PFSK-1 (cell line): ENCODE data around the gene DEPDC1B.

ENCODE experiments used
- FOXP2 ChIP-seq: optimal IDR thresholded peaks from 2 replicates; pipeline ENCODE3; 2011; ENCODE audit warnings: borderline replicate concordance, control low read depth, inconsistent platforms; ENCODE audit not compliant: insufficient read depth; ENCODE audit errors: extremely low read length, extremely low read depth
- POLR2AphosphoS5 ChIP-seq: IDR thresholded peaks from 2 replicates; pipeline ENCODE4 v1.6.1; 2012; ENCODE audit warnings: low read depth, mild to moderate bottlenecking, control low read depth, low read length, moderate library complexity
- SIN3A ChIP-seq: IDR thresholded peaks from 2 replicates; pipeline ENCODE4 v1.6.1; 2012; ENCODE audit warnings: mild to moderate bottlenecking, low read length, moderate library complexity, borderline replicate concordance; ENCODE audit not compliant: insufficient read depth
- TAF1 ChIP-seq: IDR thresholded peaks from 2 replicates; pipeline ENCODE4 v1.6.1; 2012; ENCODE audit warnings: low read length, control low read depth, borderline replicate concordance; ENCODE audit not compliant: insufficient read depth
- TF ChIP-seq, protein P1 (sequence below), 2 experiments: IDR thresholded peaks; 2 replicates each; pipeline versions ENCODE4 v1.6.1 to v1.8.0; 2011 to 2012; ENCODE audit warnings: low read depth in 2 of 2, low read length in 2 of 2, control low read depth in 1 of 2, inconsistent platforms in 1 of 2, mild to moderate bottlenecking in 1 of 2, moderate library complexity in 1 of 2; ENCODE audit not compliant: insufficient read depth in 1 of 2

The DEPDC1B gene

DNA sequence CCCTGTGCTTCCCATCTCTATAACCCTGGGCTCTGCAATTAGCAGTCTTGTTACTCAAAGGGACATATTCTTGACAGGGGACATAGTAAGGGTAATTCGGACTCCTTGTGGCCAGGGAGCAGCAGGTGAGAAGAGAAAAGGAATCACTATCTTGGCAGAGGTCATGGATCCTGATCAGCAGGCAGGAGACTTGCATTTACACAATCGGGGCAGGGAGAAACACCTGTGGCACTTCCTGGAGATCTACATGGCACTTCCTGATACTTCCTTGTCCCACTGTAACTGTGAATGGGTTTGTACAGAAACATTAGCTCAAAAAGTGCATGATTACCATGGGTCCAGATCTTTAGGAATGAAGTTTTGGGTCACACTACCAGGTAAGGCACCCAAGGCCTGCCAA is 29.2 kb downstream of the DEPDC1B start:
- TF ChIP-seq POLR2AphosphoS5: no peak
- no peak for TF ChIP-seq TAF1
- TF ChIP-seq, protein P1, sequence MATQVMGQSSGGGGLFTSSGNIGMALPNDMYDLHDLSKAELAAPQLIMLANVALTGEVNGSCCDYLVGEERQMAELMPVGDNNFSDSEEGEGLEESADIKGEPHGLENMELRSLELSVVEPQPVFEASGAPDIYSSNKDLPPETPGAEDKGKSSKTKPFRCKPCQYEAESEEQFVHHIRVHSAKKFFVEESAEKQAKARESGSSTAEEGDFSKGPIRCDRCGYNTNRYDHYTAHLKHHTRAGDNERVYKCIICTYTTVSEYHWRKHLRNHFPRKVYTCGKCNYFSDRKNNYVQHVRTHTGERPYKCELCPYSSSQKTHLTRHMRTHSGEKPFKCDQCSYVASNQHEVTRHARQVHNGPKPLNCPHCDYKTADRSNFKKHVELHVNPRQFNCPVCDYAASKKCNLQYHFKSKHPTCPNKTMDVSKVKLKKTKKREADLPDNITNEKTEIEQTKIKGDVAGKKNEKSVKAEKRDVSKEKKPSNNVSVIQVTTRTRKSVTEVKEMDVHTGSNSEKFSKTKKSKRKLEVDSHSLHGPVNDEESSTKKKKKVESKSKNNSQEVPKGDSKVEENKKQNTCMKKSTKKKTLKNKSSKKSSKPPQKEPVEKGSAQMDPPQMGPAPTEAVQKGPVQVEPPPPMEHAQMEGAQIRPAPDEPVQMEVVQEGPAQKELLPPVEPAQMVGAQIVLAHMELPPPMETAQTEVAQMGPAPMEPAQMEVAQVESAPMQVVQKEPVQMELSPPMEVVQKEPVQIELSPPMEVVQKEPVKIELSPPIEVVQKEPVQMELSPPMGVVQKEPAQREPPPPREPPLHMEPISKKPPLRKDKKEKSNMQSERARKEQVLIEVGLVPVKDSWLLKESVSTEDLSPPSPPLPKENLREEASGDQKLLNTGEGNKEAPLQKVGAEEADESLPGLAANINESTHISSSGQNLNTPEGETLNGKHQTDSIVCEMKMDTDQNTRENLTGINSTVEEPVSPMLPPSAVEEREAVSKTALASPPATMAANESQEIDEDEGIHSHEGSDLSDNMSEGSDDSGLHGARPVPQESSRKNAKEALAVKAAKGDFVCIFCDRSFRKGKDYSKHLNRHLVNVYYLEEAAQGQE (IDR thresholded peaks at IDR 0.05; ENCODE audit: insufficient read depth in 1 of 2, low read depth in 2 of 2, low read length in 2 of 2): no peak
- no peak for TF ChIP-seq SIN3A
- TF ChIP-seq FOXP2: no peak

DNA sequence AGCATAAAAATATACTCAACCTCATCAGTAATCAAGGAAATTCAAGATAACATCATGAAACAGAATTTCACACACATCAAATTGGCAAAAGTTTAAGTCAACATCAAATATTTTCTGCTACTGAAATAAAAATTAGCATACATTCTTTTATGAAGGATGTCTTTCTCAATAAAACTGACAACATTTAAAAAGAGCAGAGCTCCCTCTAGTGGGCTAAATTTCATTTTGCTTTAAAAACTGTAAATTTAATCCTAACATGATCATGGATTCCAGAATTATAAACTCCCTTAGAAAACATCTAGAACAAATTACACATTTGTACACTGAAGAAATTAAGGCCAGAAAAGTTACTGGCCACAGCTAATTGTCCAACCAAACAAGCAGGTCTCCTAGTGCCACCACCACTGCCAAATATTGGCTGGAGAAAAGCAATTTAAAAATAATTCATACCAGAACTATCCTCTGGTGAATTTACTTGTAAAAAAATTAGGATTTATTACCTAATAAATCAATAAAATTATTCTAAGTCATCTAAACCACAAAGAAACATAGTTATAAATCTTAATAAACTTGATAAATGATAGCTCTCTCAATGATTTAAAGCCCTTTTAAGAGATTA is 31.2 kb downstream of the DEPDC1B start:
- no peak for TF ChIP-seq POLR2AphosphoS5
- TF ChIP-seq SIN3A: no peak
- TF ChIP-seq TAF1: no peak
- TF ChIP-seq, protein P1 (IDR thresholded peaks at IDR 0.05; ENCODE audit: insufficient read depth in 1 of 2, low read depth in 2 of 2, low read length in 2 of 2): no peak
- no peak for TF ChIP-seq FOXP2

DNA sequence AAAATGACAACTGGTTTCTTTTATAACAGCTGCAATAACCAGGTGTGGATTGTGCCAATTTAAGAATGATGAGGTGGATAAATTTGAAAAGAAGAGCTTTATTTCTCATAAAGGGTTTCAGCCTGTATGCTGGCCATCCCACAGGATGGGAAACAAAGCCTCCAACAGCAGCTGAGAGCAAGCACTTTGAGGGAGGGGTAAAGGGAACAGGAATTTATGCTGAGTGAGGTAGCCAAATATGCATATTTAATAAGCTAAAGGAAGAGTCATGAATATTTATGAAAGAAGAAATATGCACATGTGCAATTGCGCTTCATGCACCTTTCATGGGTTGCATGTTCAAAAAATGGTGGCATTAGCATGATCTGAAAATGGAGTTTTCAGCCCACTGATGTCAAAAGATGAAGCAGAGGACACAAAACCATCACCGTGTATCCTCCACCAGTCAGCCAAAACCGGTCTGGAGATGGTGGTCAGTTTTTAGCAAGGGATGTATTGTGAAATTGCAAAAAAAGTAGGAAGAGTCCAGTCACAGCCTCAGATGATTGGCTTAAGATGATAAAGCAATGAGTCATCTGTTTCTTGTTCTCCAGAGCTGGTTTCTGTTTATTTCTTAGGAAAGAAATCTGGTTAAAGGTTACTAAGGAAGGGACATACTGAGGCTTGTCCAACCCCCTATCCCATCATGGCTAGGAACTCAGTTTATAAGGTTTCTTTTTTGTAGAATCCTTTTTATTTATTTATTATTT is 47.9 kb downstream of the DEPDC1B start:
- TF ChIP-seq, protein P1 (IDR thresholded peaks at IDR 0.05; ENCODE audit: insufficient read depth in 1 of 2, low read depth in 2 of 2, low read length in 2 of 2): no peak
- TF ChIP-seq SIN3A (no peak), POLR2AphosphoS5 (no peak), FOXP2 (no peak), TAF1 (no peak)

DNA sequence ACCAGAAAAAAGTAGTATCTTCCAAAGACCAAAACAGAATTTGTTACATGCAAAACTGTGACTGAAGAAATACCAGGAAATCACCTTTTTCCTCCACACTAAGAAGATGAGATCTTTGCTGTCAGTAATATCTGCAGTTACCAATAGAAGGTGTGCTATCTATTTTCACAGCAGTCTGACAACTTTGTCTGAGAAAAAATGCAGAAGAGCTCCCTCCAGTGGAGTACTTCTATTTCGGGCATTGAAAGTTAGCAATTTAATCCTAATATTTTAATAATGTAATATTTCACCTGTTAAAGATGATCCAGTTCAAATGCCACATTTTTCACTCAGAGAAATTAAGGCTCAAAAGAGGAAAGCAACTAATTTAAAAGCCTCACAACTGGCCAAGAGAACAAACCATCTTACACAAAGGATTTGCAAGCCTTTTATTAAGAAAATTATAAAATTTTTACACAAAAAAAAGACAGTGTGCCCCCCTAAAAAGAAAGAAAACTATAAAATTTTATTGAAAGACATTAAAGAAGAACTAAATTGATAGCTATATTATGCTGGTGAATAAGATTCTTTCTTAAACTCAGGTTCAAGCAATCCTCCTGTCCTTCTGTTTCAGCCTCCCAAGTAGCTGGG is 50.6 kb downstream of the DEPDC1B start:
- TF ChIP-seq SIN3A (no peak), TAF1 (no peak), POLR2AphosphoS5 (no peak), FOXP2 (no peak)
- TF ChIP-seq, protein P1 (IDR thresholded peaks at IDR 0.05; ENCODE audit: insufficient read depth in 1 of 2, low read depth in 2 of 2, low read length in 2 of 2): no peak
